Activated CD4-positive, alpha-beta T cell treated with anti-CD3 and anti-CD28 coated beads, Interleukin-2, amount 10 ng/mL, durations not matched to agents 24 days and 14 days (primary cell): ENCODE measurements around the gene TOX3. TPM values are rescaled to one million over a fixed set of nuclear protein-coding genes. Genes with fewer than 3 reads are reported as not detected.

Source experiments
- DNase-seq: peaks from one replicate; pipeline ENCODE4 v3.0.0; 2022
- H3K27ac Mint-ChIP-seq: one replicate; pipeline ENCODE4 v1.8.0; 2022; ENCODE audit warnings: mild to moderate bottlenecking, mixed read lengths
- H3K27me3 Mint-ChIP-seq: one replicate; pipeline ENCODE4 v1.8.0; 2022; ENCODE audit warnings: mixed read lengths
- H3K36me3 Mint-ChIP-seq: one replicate; pipeline ENCODE4 v1.8.0; 2022; ENCODE audit warnings: low read depth, mild to moderate bottlenecking, mixed read lengths
- H3K4me1 Mint-ChIP-seq: one replicate; pipeline ENCODE4 v1.8.0; 2021; ENCODE audit warnings: mixed read lengths
- H3K4me3 Mint-ChIP-seq: one replicate; pipeline ENCODE4 v1.8.0; 2022; ENCODE audit warnings: mild to moderate bottlenecking, moderate library complexity, mixed read lengths
- H3K9me3 Mint-ChIP-seq: one replicate; pipeline ENCODE4 v1.8.0; 2021; ENCODE audit warnings: mixed read lengths
- intact Hi-C: fragments of 100-400 bp; cut with micrococcal nuclease; formaldehyde crosslinking; loops from one replicate; pipeline ENCODE4 v1.15.1; 2023
- total RNA-seq: library from RNA; stranded (reverse); gene quantifications from 2 replicates; pipeline ENCODE4 v1.2.3, GENCODE V29; 2022

TOX3 gene
- total RNA-seq, 1 donor from 2014 or later: not detected

DNA sequence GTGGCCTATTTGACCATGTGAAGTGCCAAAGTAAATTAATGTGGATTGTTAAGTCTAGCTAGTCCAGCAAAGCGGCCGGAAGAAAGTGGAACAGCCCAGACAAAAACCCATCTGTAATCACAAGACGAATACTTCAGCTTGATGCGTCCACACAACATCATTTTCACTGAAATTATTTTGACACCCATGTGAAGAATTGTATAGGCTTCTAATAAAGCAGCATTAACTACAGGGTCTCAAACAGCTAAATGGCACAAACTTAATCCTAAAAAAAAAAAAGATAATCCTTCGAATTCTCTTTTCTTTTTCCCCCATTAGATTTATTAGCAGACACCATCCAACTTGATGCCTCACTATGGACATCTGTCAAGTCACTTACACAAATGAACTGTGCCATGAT, 73.8 kb downstream of the TOX3 start:
- Mint-ChIP-seq H3K27ac (no peak overlapping the region), H3K4me1 (no peaks in the 10 kb centered on the region), H3K4me3 (no peak overlapping the region), H3K27me3 (no peaks in the 10 kb centered on the region), H3K9me3 (peaks cover 4% of the 10 kb centered on the region), H3K36me3 (no peaks in the 10 kb centered on the region)
- intact Hi-C loops: no loop called here
- no peak for DNase-seq

DNA sequence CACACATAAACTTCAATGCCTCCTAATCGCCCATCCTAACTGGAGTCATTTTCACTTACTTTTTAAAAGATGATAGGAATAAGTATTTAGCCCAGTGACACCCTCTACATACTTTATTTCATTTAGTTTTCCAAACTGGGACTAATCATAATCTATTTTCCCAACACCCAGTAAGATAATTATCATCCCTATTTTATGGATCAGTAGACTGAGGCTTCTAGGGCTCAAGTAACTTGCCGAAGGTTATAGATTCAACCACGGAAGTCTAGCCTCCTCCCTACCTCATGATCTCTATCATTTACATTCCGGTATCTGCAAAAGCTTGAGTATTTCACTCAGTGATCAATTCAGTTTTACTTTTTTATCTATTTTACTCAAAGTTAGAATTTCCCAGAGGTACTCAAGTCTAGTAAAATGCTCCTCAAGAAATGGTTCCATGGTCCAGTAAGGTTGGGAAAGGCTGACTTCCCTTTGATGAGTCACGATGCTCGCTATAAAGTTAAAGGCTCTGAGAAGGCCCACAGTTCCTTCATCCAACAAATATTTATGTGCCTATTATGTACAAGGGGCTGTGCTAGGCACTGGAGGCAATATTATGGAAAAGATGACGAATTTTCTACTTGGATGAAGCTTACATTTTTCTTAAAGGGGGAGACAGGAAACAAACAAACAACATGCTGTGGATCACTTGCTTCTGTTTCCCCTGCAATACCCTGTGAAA, 75.1 kb downstream of the TOX3 start:
- no peak for DNase-seq
- intact Hi-C loops: no loop called here
- no peak overlapping the region for H3K4me3 Mint-ChIP-seq
- H3K36me3 Mint-ChIP-seq: no peaks in the 10 kb centered on the region
- H3K9me3 Mint-ChIP-seq: peaks cover 4% of the 10 kb centered on the region
- H3K4me1 Mint-ChIP-seq: no peaks in the 10 kb centered on the region
- H3K27ac Mint-ChIP-seq: no peak overlapping the region
- H3K27me3 Mint-ChIP-seq: no peaks in the 10 kb centered on the region

DNA sequence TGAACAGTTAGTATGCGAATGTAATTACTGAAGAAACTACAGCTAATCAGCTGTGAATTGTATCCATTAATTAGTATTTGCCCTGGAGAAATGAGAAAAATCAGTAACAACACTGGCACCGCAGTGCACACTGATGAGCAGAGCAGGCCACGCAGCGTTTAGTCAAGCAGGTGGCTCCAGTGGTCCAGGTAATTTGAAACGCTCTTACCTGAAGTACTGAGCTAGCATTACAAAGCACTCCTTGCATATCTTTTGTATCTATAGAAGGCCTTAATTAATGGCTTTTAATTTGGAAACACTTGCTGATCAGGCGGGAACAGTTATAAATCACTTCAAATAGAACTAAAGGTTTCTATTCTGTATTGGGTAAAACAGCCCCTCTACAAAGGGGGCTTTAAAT, 76.4 kb downstream of the TOX3 start:
- Mint-ChIP-seq H3K9me3 (peaks cover 4% of the 10 kb centered on the region), H3K36me3 (no peaks in the 10 kb centered on the region), H3K27ac (no peak overlapping the region), H3K4me1 (no peaks in the 10 kb centered on the region), H3K27me3 (no peaks in the 10 kb centered on the region), H3K4me3 (no peak overlapping the region)
- DNase-seq: no peak
- intact Hi-C loops: no loop called here

DNA sequence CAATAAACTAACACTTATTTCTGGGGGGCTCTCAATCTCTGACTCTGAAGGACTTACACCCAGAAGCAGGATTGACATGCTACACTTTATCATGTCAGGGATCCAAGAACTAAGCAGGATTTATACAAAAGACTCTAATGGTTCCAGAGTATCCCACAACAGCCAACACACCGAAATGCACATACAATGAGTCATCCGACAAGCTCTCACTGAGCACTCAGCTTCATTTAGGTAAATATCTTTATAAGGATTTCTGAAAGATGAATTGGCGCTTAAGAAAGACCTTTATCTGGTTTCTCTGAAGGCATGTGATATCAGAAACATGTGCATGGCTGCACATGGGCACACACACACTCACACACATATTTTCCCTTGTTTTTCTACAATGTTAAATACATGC, 77.2 kb downstream of the TOX3 start:
- H3K27me3 Mint-ChIP-seq: no peaks in the 10 kb centered on the region
- no peak overlapping the region for H3K27ac Mint-ChIP-seq
- H3K4me1 Mint-ChIP-seq: no peaks in the 10 kb centered on the region
- intact Hi-C loops: no loop called here
- H3K4me3 Mint-ChIP-seq: no peak overlapping the region
- no peak for DNase-seq
- peaks cover 4% of the 10 kb centered on the region for H3K9me3 Mint-ChIP-seq
- H3K36me3 Mint-ChIP-seq: no peaks in the 10 kb centered on the region

DNA sequence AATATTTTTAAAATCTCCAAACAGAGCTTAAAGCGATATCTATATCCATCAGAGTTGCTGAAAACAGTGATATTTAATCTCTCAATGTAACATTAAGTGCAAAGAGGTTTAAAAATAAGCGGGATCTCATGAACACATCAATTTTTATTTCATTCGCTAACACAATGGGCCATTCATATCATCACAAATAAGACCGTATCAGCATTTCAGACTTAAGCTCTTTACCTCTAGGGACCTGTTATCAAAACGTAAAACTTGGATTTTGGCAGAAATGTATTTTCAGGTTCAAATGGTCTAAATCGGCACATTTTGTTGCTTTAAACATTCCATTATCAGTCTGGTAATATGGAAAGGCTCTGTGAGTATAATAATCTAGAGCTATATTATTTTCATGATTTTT, 77.9 kb downstream of the TOX3 start:
- DNase-seq: no peak
- Mint-ChIP-seq H3K27ac (no peak overlapping the region), H3K36me3 (no peaks in the 10 kb centered on the region), H3K4me3 (no peak overlapping the region), H3K4me1 (no peaks in the 10 kb centered on the region), H3K9me3 (peaks cover 4% of the 10 kb centered on the region), H3K27me3 (no peaks in the 10 kb centered on the region)
- intact Hi-C loops: no loop called here

DNA sequence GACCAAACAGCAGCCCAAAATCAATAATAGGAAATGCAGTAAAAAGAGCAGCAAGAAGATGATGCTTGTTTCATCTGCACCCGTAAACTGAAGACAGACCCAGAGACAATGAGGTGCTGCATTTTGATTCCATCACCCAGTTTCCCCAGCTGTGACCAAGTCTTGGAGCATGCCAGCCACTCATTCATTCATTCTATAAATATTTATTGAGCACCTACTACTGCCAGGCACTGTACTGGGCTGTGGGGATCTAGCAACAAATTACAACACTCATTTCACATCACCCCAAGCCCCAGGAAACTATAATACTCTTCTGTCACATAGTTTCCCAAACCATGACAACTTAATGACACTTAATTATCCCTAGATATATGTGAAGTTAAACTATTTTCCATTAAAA, 79.2 kb downstream of the TOX3 start:
- H3K4me3 Mint-ChIP-seq: no peak overlapping the region
- DNase-seq: no peak
- intact Hi-C loops: no loop called here
- H3K27ac Mint-ChIP-seq: no peak overlapping the region
- H3K4me1 Mint-ChIP-seq: no peaks in the 10 kb centered on the region
- no peaks in the 10 kb centered on the region for H3K27me3 Mint-ChIP-seq
- no peaks in the 10 kb centered on the region for H3K36me3 Mint-ChIP-seq
- H3K9me3 Mint-ChIP-seq: no peaks in the 10 kb centered on the region

DNA sequence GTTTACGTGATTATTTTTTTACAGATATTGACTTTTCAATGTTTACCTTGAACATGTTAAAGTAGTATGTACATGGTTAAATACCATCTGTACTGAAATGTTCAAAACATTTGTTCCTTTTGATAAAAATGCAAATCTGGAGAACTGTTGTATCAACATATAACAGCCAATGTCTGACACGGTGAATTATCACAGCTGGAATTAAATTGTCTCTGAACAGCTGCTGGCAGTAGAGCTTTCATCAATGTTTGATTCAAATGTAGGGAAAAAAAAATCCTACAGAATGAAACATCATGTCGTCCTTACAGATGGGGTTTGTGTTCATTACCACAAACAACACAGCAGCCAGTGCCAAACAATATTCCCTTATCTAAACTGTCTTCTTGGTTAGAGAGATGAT, 79.9 kb downstream of the TOX3 start:
- H3K27me3 Mint-ChIP-seq: no peaks in the 10 kb centered on the region
- no peak overlapping the region for H3K4me3 Mint-ChIP-seq
- H3K27ac Mint-ChIP-seq: no peak overlapping the region
- no peaks in the 10 kb centered on the region for H3K9me3 Mint-ChIP-seq
- no peaks in the 10 kb centered on the region for H3K36me3 Mint-ChIP-seq
- no peak for DNase-seq
- no peaks in the 10 kb centered on the region for H3K4me1 Mint-ChIP-seq
- intact Hi-C loops: no loop called here

DNA sequence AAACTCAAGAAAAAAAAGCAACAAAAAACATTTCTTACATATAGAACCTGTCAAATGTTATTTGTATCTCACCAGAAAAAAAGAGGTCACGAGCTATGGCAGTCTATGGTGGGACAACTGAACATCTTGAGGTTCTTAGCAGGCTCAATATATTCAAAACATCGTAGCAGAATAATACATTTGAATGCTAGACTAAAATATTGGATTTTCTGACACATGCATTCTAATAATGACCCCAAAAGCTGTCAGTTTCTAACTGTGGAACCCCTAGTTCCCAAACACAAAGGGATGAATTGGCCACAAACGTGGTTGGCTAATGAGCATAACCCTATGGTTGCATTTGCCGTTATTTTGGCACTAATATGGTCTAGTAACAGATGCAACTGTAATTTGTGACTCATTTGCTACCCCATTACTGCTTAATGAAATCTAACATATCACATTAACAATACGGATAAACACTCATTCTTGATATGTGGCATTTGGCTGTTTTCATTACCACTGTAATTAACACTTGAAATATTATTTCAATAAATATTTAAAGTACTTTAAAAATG, 81.2 kb downstream of the TOX3 start:
- no peak for DNase-seq
- no peaks in the 10 kb centered on the region for H3K9me3 Mint-ChIP-seq
- H3K27me3 Mint-ChIP-seq: no peaks in the 10 kb centered on the region
- intact Hi-C loops: no loop called here
- no peaks in the 10 kb centered on the region for H3K36me3 Mint-ChIP-seq
- no peak overlapping the region for H3K27ac Mint-ChIP-seq
- H3K4me1 Mint-ChIP-seq: no peaks in the 10 kb centered on the region
- no peak overlapping the region for H3K4me3 Mint-ChIP-seq

DNA sequence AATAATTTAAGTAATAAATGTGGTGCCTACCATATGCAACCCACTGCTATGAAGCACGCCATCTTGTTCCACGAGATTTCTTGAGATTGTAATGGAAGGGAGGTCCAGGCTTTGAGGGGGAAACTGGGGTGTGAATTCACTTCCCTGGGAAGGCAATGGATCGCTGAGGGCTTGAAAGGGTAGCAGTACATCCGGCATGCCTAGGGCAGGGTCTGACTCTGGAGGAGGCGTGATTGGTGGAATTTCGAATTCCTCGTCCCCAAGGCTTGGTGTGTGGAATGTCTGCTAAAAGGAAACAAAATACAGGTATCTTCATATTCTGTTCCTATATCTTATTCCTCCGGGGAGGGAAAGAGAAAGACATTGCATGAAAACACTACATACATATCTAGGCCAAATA, 83.0 kb downstream of the TOX3 start:
- no peaks in the 10 kb centered on the region for H3K4me1 Mint-ChIP-seq
- DNase-seq: no peak
- no peaks in the 10 kb centered on the region for H3K9me3 Mint-ChIP-seq
- H3K4me3 Mint-ChIP-seq: no peak overlapping the region
- H3K27me3 Mint-ChIP-seq: no peaks in the 10 kb centered on the region
- intact Hi-C loops: no loop called here
- H3K36me3 Mint-ChIP-seq: no peaks in the 10 kb centered on the region
- H3K27ac Mint-ChIP-seq: no peak overlapping the region

DNA sequence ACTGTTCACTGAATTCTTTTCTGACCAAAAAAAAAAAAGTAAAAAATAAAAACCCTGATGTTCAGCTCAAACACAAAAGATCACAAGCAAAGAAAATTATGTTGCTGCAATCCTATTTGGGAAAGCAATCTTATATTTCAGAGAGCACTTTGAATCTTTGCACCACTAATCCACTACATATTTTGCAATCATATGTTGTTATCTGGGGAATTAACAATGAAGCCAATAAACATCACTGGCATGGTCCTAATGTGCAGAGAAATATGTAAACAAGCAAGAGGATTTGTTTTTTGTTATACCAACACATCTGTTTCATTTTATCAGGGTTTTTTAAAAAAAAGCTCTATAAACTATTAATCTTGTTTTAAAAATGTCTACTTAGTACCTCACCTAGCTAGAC, 84.1 kb downstream of the TOX3 start:
- intact Hi-C loops: no loop called here

DNA sequence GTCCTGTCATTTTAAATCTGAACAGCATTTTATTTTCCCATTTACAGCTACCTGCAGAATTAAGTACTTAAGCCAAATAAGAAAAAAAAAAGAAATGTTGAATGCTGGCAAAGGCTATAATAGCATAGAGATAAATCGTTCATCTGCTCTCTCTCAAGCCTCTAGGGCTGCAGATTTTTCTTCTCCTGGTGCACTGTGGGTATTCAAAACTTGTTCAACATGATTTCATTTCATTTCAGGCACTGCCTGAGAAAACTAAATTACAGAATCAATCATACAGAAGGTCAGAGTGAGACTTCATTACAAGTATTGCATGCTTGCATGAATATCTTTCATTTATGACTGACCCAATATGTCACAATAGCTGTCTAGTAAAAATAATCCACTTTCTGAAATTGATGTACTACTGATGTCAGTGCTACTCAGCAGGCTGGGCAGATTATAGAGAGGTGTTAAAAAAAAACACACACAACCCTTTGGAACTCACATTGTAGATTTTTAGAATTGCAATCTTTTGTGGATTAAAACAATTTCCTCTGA, 86.2 kb downstream of the TOX3 start:
- H3K9me3 Mint-ChIP-seq: no peaks in the 10 kb centered on the region

More for the DNA sequence above, 84.1 kb downstream of the TOX3 start:
- H3K4me1 Mint-ChIP-seq: no peaks in the 10 kb centered on the region
- H3K27me3 Mint-ChIP-seq: no peaks in the 10 kb centered on the region
- no peak overlapping the region for H3K4me3 Mint-ChIP-seq
- H3K27ac Mint-ChIP-seq: no peak overlapping the region
- H3K36me3 Mint-ChIP-seq: no peaks in the 10 kb centered on the region
- DNase-seq: no peak
- no peaks in the 10 kb centered on the region for H3K9me3 Mint-ChIP-seq

DNA sequence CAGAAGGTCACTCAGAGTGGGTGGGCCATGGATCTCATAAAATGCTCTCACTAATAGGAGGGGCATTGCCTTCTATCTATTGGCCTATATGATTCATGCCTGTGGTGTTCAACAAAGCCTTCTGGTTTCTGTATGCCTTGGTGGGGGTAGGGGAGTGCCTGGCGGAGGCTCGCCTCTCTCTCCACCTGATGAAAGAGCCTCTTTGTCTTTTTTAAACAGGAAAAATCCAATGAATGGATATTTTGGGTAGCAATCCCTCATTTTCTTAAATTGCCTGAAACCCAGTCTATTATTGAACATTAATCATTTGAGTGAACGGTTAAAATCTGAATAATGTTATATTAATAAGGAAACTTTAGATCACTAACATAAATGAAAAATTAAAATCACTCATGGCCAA, 90.6 kb downstream of the TOX3 start:
- no peaks in the 10 kb centered on the region for H3K36me3 Mint-ChIP-seq
- no peaks in the 10 kb centered on the region for H3K9me3 Mint-ChIP-seq
- no peaks in the 10 kb centered on the region for H3K27me3 Mint-ChIP-seq
- intact Hi-C loops: no loop called here
- H3K4me3 Mint-ChIP-seq: no peak overlapping the region
- H3K27ac Mint-ChIP-seq: no peak overlapping the region
- H3K4me1 Mint-ChIP-seq: no peaks in the 10 kb centered on the region
- no peak for DNase-seq

More for the DNA sequence above, 86.2 kb downstream of the TOX3 start:
- DNase-seq: no peak
- Mint-ChIP-seq H3K4me1 (no peaks in the 10 kb centered on the region), H3K4me3 (no peak overlapping the region), H3K36me3 (no peaks in the 10 kb centered on the region), H3K27ac (no peak overlapping the region), H3K27me3 (no peaks in the 10 kb centered on the region)
- intact Hi-C loops: no loop called here

DNA sequence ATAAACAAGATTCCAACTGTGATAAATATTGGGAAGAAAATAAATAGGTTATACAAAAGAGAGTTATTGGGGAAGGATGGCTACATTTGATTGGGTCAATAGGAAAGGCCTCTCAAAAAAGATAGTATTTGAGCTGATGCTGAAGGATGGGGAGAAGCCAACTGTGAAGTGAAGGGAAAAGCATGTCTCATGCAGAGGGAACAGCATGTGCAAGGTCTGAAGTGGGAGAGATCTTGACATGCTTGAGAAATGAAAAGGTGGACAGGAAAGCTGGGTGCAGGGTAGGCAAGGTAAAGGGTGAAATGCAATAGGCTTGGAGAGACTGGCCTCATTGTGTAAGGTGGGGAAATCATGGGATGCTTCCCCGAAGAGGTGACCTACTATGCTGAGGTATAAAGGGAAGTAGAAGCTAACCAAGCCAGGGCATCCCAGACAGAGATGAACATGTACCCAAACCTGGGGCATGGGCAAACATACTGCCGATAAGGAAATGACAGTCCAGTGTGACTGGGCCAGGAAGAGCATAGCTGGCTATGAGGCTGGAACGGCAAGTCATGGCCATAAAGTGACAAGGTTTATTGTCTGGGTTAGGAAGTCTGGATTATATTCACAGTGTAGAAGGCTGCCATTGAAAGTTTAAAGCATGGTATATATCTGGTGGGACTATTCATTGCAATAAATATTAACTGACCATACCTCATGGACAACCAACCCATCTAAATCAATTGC, 91.2 kb downstream of the TOX3 start:
- no peak for DNase-seq
- Mint-ChIP-seq H3K36me3 (no peaks in the 10 kb centered on the region), H3K27ac (no peak overlapping the region), H3K4me3 (no peak overlapping the region), H3K27me3 (no peaks in the 10 kb centered on the region), H3K4me1 (no peaks in the 10 kb centered on the region), H3K9me3 (no peaks in the 10 kb centered on the region)
- intact Hi-C loops: no loop called here

DNA sequence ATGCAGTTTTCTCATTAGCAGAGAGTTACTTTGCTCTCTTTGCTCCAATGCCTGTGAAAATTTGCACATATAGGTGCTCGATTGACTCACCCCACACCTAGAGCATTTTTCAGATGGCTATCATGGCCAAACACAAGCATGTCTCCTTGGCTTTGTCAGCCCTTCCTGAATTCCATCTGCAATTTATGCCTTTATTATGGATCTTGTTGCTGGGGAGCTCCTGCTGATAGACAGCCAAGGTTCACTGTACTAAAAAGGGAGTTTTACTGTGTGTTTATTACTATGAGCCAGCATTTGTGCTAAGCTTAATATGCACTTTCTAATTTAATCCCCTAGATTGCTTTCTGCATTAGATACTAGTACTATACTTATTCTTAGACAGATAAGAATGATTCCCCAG, 93.3 kb downstream of the TOX3 start:
- Mint-ChIP-seq H3K4me3 (no peak overlapping the region), H3K27ac (no peak overlapping the region), H3K36me3 (no peaks in the 10 kb centered on the region), H3K9me3 (no peaks in the 10 kb centered on the region), H3K4me1 (no peaks in the 10 kb centered on the region), H3K27me3 (no peaks in the 10 kb centered on the region)
- intact Hi-C loops: no loop called here
- no peak for DNase-seq
